Right lobe of liver (tissue), 6 donors: ENCODE measurements around the gene PCED1B. TPM values are rescaled to one million over a fixed set of nuclear protein-coding genes. Genes with fewer than 3 reads are reported as not detected.
"Not testable (repeated sequence)": the region's sequence is repeated elsewhere in the genome, so short reads cannot be mapped to it uniquely, and the experiment has no call there.

ENCODE experiments used
- ATAC-seq, 4 donors: fragments of 200-7000 bp; cut with Tn5 transposase; one replicate each; pipeline ENCODE4 v1.9.1; 2020; ENCODE audit warnings: mild to moderate bottlenecking in 4 of 4, moderate library complexity in 4 of 4
- DNase-seq, 3 donors: peaks; one replicate each; pipeline ENCODE4 v3.0.0-alpha.2; 2020
- H3K27ac ChIP-seq, 3 donors: fragments of 200-600 bp; one replicate each; pipeline ENCODE4 v1.8.0; 2022
- H3K27me3 ChIP-seq, 2 donors: fragments of 200-600 bp; one replicate each; pipeline ENCODE4 v1.8.0; 2022
- H3K36me3 ChIP-seq, 4 donors: fragments of 200-600 bp; sonication (generic) in 1 of 4; one replicate each; pipeline versions ENCODE4 v1.5.1 to v1.8.0; 2017 to 2022; ENCODE audit warnings: control low read depth in 1 of 4
- H3K4me1 ChIP-seq, 4 donors: fragments of 200-600 bp; sonication (generic) in 1 of 4; one replicate each; pipeline versions ENCODE4 v1.5.1 to v1.8.0; 2017 to 2022; ENCODE audit warnings: control low read depth in 1 of 4
- H3K4me3 ChIP-seq, 3 donors: fragments of 200-600 bp; one replicate each; pipeline ENCODE4 v1.8.0; 2022
- H3K9me3 ChIP-seq, 4 donors: fragments of 200-600 bp; sonication (generic) in 1 of 4; one replicate each; pipeline versions ENCODE4 v1.5.1 to v1.8.0; 2017 to 2022; ENCODE audit warnings: control low read depth in 1 of 4
- POLR2A ChIP-seq: fragments of 450-650 bp; IDR thresholded peaks from one replicate; pipeline ENCODE4 v1.6.1; 2017; ENCODE audit warnings: antibody characterized with exemption, mild to moderate bottlenecking
- WGBS: methylation state at CpG from one replicate; pipeline ENCODE4 v1.1.6; 2018; ENCODE audit warnings: low coverage, low lambda C conversion rate; ENCODE audit not compliant: insufficient coverage; ENCODE audit errors: missing lambda C conversion rate; 5-methylcytosine and 5-hydroxymethylcytosine counted together
- intact Hi-C, 2 donors: fragments of 100-400 bp; cut with DNase I; formaldehyde crosslinking; loops; one replicate each; pipeline versions ENCODE4 v1.11.2 to v1.14.1; 2022
- total RNA-seq, 6 experiments: library from RNA; depleted of rRNA in 2 of 6; stranded (reverse); fragments of >200 nt in 2 of 6; fragmentation: NEBNext Ultra II Directional in 3 of 6; extraction: Animal tissue kit (Norgen Biotek cat#: 25700) in 3 of 6; gene quantifications; one replicate each; pipeline versions ENCODE4 v1.1.0 to v1.2.4, GENCODE V29; 2016 to 2023
- TF ChIP-seq, protein P1 (sequence below), 4 donors: fragments of 200-600 bp in 3 of 4; fragments of 450-650 bp in 1 of 4; IDR thresholded peaks; one replicate each; pipeline versions ENCODE4 v1.5.1 to v1.8.0; 2016 to 2022; ENCODE audit warnings: antibody characterized with exemption in 4 of 4, mild to moderate bottlenecking in 2 of 4
- donor health status: DM: no; HTN: yes; CAD: no.
- donor health status: DM: no; HTN: no; CAD: no.
- donor health status: DM: no; HTN: no; CAD: no.
- donor health status: DM: no; HTN: yes; CAD: no.
- donor health status: DM: no; HTN: yes; CAD: no.

The PCED1B gene
- total RNA-seq, 6 experiments from 2014 or later = 0.62 to 3.0 (median 1.1) TPM

DNA sequence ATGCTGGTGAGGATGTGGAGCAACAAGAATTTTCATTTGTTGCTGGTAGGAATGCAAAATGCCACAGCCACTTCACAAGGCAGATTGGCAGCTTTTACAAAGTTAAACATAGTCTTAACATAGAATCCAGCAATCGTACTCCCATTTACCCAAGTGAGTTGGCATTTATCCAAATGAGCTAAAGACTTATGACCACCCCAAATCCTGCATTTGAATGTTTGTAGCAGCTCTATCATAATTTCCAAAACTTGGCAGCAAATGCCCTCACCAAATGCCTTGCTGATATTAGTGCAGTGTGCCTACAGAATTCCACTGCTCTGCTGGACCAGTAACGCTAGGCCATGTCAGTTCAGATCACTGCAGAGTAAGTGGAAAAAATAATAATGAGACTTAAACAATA lies 121.0 kb downstream of the PCED1B start:
- no peaks in the 10 kb centered on the region for H3K27me3 ChIP-seq
- no peak for DNase-seq
- H3K27ac ChIP-seq = no peak overlapping the region
- 100% methylated on average over 1 of the region's 2 CpGs for WGBS
- no peak overlapping the region for H3K4me3 ChIP-seq
- H3K9me3 ChIP-seq = no peaks in the 10 kb centered on the region
- H3K4me1 ChIP-seq = no peaks in the 10 kb centered on the region
- no peak for ATAC-seq
- TF ChIP-seq, protein P1, sequence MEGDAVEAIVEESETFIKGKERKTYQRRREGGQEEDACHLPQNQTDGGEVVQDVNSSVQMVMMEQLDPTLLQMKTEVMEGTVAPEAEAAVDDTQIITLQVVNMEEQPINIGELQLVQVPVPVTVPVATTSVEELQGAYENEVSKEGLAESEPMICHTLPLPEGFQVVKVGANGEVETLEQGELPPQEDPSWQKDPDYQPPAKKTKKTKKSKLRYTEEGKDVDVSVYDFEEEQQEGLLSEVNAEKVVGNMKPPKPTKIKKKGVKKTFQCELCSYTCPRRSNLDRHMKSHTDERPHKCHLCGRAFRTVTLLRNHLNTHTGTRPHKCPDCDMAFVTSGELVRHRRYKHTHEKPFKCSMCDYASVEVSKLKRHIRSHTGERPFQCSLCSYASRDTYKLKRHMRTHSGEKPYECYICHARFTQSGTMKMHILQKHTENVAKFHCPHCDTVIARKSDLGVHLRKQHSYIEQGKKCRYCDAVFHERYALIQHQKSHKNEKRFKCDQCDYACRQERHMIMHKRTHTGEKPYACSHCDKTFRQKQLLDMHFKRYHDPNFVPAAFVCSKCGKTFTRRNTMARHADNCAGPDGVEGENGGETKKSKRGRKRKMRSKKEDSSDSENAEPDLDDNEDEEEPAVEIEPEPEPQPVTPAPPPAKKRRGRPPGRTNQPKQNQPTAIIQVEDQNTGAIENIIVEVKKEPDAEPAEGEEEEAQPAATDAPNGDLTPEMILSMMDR (IDR thresholded peaks at IDR 0.05) = no peak
- no peak for TF ChIP-seq POLR2A
- H3K36me3 ChIP-seq = no peaks in the 10 kb centered on the region
- intact Hi-C loops = no loop called here

DNA sequence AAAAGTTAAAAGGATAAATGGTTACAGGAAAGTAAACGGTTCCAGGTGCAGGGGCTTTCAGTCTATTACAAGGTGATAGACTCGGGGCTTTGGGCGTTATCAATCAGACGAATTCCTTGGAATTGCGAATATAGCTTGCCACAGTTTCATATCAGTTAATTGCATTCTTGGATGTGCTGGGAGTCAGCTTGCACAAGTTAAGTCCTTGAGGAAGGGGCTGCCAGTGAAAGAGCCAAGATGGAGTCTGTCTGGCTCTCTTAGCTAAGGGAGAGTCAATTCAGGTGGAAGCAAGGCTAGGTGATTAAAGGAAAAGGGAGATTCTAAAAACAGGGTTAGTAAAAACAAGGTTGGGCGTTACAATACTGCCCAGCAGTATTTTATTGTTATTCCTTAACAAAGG lies 121.8 kb downstream of the PCED1B start:
- DNase-seq, H3K9me3 ChIP-seq, intact Hi-C loops, H3K27me3 ChIP-seq, ATAC-seq, H3K4me3 ChIP-seq, H3K36me3 ChIP-seq, H3K27ac ChIP-seq, H3K4me1 ChIP-seq: not testable (repeated sequence)
- 94% methylated on average over 6 of the region's 6 CpGs for WGBS

DNA sequence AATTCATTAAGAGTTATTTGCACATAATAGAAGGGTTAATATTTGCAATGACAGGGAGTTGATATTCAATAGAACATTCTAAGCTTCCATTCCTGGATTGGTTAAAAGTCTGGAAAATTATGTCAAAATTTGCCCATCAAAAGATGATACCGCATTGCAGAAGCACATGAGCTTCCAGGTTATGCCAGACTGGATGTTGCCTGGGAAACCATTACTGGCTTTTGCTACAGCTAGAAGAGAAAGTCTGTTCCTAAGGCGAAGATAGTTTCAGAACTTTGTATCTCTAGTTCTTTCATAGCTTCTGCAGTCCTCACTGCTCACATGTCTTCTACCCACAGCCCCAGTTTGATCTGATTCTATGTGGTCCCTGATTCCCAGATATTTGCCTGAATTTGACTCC lies 122.8 kb downstream of the PCED1B start:
- no peak overlapping the region for H3K4me3 ChIP-seq
- no peak for ATAC-seq

DNA sequence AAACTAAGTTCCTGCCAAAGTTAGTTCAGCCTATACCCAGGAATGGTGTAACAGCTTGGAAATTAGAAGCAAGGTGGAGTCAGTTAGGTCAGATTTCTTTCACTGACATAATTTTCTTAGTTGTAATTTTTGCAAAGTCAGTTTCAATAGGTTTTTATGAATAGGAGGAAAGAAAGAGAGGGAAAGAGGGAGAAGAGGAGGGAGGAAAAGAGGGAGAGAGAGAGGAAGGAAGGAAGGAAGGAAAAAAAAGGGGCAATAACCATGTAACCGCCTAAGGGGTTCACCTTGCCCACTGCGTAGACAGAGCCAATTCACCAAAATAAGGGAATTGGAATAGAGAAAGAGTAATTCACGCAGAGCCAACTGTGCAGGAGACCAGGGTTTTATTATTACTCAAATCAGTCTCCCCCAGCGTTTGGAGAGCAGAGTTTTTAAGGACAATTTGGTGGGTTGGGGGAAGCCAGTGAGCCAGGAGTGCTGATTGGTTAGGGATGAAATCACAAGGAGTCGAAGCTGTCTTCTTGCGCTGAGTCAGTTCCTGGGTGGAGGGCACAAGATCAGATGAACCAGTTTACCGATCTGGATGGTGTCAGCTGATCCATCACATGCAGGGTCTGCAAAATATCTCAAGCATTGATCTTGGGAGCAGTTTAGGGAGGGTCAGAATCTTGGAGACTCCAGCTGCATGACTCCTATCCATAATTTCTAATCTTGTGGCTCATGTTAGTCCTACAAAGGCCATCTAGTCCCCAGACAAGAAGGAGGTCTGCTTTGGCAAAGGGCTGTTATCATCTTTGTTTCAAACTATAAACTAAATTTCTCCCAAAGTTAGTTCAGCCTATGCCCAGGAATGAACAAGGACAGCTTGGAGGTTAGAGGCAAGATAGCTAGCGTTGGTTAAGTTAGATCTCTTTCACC lies 126.4 kb downstream of the PCED1B start:
- ATAC-seq = no peak
- no peak overlapping the region for H3K27ac ChIP-seq
- no peak for TF ChIP-seq POLR2A
- DNase-seq = no peak
- no peaks in the 10 kb centered on the region for H3K36me3 ChIP-seq
- no peaks in the 10 kb centered on the region for H3K9me3 ChIP-seq
- intact Hi-C loops = no loop called here
- no peaks in the 10 kb centered on the region for H3K27me3 ChIP-seq
- H3K4me1 ChIP-seq = no peaks in the 10 kb centered on the region
- H3K4me3 ChIP-seq = no peak overlapping the region
- 81% methylated on average over 5 of the region's 8 CpGs for WGBS

More for the DNA sequence above, 122.8 kb downstream of the PCED1B start:
- WGBS = 88% methylated on average over 2 of the region's 2 CpGs
- no peaks in the 10 kb centered on the region for H3K4me1 ChIP-seq
- H3K27ac ChIP-seq = no peak overlapping the region
- H3K27me3 ChIP-seq = no peaks in the 10 kb centered on the region
- no peaks in the 10 kb centered on the region for H3K9me3 ChIP-seq
- no peak for DNase-seq
- TF ChIP-seq POLR2A = no peak
- TF ChIP-seq, protein P1 (IDR thresholded peaks at IDR 0.05) = no peak
- intact Hi-C loops = no loop called here
- no peaks in the 10 kb centered on the region for H3K36me3 ChIP-seq

DNA sequence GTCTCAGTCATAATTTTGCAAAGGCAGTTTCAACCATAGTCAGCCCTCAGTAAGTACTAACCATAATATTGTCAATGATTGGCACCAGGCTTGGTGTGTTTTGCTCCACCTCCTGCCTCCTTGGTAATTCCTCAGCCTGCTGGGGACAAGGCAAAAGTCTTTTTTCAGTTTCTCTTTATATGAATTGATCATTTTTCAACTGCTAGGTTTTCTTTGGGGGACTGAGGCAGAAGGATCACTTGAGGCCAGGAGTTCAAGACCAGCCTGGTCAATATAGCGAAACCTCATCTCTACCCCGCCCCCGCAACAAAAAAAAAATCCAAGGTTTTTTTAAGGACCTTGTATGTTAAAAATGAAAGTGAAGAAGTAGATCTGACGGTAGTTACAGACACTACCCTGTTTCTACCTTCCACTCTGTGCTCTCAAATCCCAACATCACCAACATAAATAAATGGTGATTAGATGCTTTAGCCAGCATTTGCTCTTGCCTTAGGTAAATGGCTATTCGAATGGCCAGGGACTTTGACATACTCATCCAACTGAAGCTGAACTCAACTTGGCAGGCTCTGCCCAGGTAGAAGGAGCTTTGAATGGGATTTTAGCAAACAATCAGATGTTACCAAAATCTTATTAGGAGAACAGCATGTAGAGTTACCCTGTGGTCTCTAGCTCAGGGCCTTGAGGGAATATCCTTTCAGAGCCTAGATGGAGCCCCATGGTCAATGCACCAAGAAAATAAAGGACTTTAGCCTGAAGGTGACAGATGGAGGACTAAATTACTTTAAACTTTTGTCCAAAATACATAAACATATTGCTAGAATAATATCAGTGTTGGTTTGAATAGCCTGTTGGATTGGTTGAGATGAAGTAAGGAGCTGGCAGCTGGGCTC lies 127.3 kb downstream of the PCED1B start:
- TF ChIP-seq, protein P1 (IDR thresholded peaks at IDR 0.05) = no peak
- TF ChIP-seq POLR2A = no peak
- WGBS = 76% methylated on average over 5 of the region's 5 CpGs
- DNase-seq = no peak
- Histone ChIP-seq H3K9me3 (no peaks in the 10 kb centered on the region), H3K4me1 (no peaks in the 10 kb centered on the region), H3K4me3 (no peak overlapping the region), H3K36me3 (no peaks in the 10 kb centered on the region), H3K27me3 (no peaks in the 10 kb centered on the region), H3K27ac (no peak overlapping the region)
- intact Hi-C loops = no loop called here
- ATAC-seq = no peak
